Endodermal cell (in vitro differentiated cells): ENCODE measurements around the gene RASD1. TPM values are rescaled to one million over a fixed set of nuclear protein-coding genes. Genes with fewer than 3 reads are reported as not detected.
"Not testable (repeated sequence)": the region's sequence is repeated elsewhere in the genome, so short reads cannot be mapped to it uniquely, and the experiment has no call there.

ENCODE experiments used
- DNase-seq: peaks from one replicate; pipeline ENCODE4 v3.0.0-alpha.2; 2017
- H3K27ac ChIP-seq: 2 replicates; pipeline ENCODE4 v1.5.1; 2013; ENCODE audit warnings: mild to moderate bottlenecking, low read depth, low read length, moderate library complexity
- H3K27me3 ChIP-seq: 2 replicates; pipeline ENCODE4 v1.6.1; 2013; ENCODE audit warnings: mild to moderate bottlenecking, low read length, moderate library complexity; ENCODE audit not compliant: insufficient read depth, control insufficient read depth, poor library complexity, severe bottlenecking
- H3K36me3 ChIP-seq: 2 replicates; pipeline ENCODE4 v1.7.0; 2013; ENCODE audit warnings: mild to moderate bottlenecking, low read length, moderate library complexity; ENCODE audit not compliant: control insufficient read depth, insufficient read depth
- H3K4me1 ChIP-seq: one replicate; pipeline ENCODE4 v1.7.0; 2013; ENCODE audit warnings: low read length; ENCODE audit not compliant: control insufficient read depth, insufficient read depth
- H3K4me3 ChIP-seq: 2 replicates; pipeline ENCODE4 v1.5.1; 2013; ENCODE audit warnings: mild to moderate bottlenecking, low read length, moderate library complexity
- H3K9ac ChIP-seq: 2 replicates; pipeline ENCODE4 v1.6.1; 2013; ENCODE audit warnings: mild to moderate bottlenecking, low read length, moderate library complexity; ENCODE audit not compliant: poor library complexity, severe bottlenecking; ENCODE audit errors: extremely low read depth
- H3K9me3 ChIP-seq: 2 replicates; pipeline ENCODE4 v1.6.1; 2013; ENCODE audit warnings: mild to moderate bottlenecking, low read length, moderate library complexity; ENCODE audit not compliant: control insufficient read depth
- H3K27ac Mint-ChIP-seq: 2 replicates; pipeline ENCODE4 v1.8.0; 2020; ENCODE audit warnings: mixed read lengths
- H3K27me3 Mint-ChIP-seq: 2 replicates; pipeline ENCODE4 v1.8.0; 2021; ENCODE audit warnings: mild to moderate bottlenecking, mixed read lengths; ENCODE audit not compliant: insufficient read depth
- H3K36me3 Mint-ChIP-seq: 2 replicates; pipeline ENCODE4 v1.8.0; 2020; ENCODE audit warnings: low read depth, mixed read lengths
- H3K4me1 Mint-ChIP-seq: 2 replicates; pipeline ENCODE4 v1.8.0; 2020; ENCODE audit warnings: mixed read lengths
- H3K4me3 Mint-ChIP-seq: 2 replicates; pipeline ENCODE4 v1.8.0; 2020; ENCODE audit warnings: mild to moderate bottlenecking, moderate library complexity, mixed read lengths
- H3K9me3 Mint-ChIP-seq: 2 replicates; pipeline ENCODE4 v1.8.0; 2020; ENCODE audit warnings: mild to moderate bottlenecking, mixed read lengths
- WGBS, 2 experiments: methylation state at CpG; one replicate each; pipeline versions ENCODE4 v1.1.5 to v1.1.7; 2013; ENCODE audit warnings: missing lambda C conversion rate in 2 of 2, mixed read lengths in 1 of 2; ENCODE audit not compliant: insufficient coverage in 1 of 2, insufficient read length in 1 of 2; 5-methylcytosine and 5-hydroxymethylcytosine counted together
- total RNA-seq, 2 donors: library from RNA; stranded (reverse); fragmentation: NEBNext Ultra II Directional in 1 of 2; extraction: Animal tissue kit (Norgen Biotek cat#: 25700) in 1 of 2; gene quantifications; 2 replicates in 1 of 2; 3 replicates in 1 of 2; pipeline ENCODE4 v1.2.1, GENCODE V29; 2021
- TF ChIP-seq, protein P1 (sequence below): fragments of 200-600 bp; sonication (generic); conservative IDR thresholded peaks from 2 replicates; pipeline ENCODE4 v1.5.0; 2021; ENCODE audit warnings: antibody characterized with exemption, mild to moderate bottlenecking

The RASD1 gene
- total RNA-seq, 2 donors from 2014 or later = 1.9 to 2.5 TPM

DNA sequence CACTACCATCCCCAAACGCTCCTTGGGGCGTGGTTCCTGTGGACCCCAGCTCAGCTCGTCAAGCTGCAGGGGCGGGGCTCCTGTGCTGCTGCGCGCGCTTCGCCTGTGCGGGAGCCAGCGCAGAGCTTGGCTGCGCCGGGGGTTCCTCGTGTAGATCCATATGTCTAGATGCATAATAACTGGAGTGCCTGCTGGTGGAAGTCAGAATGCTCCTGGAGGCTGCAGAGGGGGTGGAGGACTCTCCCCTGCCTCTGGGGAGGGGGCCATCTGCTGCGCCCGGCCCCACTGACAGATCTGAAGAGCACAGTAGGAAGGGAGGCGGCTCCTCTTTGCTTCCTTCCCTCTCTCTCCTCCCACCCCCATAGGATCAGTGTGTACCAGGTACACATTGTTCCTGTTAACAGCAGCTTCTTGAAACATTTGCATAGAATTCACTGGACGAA, 4.6 kb downstream of the RASD1 start:
- no peak overlapping the region for H3K4me3 ChIP-seq
- H3K9ac ChIP-seq = no peak overlapping the region
- 94 to 100% methylated on average over 5 to 17 of the region's 17 CpGs for WGBS, 2 experiments
- Mint-ChIP-seq H3K4me3 (no peak overlapping the region), H3K4me1 (peaks cover 32% of the 10 kb centered on the region), H3K27me3 (peaks cover 20% of the 10 kb centered on the region), H3K27ac (no peak overlapping the region), H3K36me3 (peaks cover 56% of the 10 kb centered on the region), H3K9me3 (no peaks in the 10 kb centered on the region)
- DNase-seq = no peak
- H3K4me1 ChIP-seq = no peaks in the 10 kb centered on the region
- peaks cover 19% of the 10 kb centered on the region for H3K27me3 ChIP-seq
- H3K36me3 ChIP-seq = peaks cover 29% of the 10 kb centered on the region
- TF ChIP-seq, protein P1, sequence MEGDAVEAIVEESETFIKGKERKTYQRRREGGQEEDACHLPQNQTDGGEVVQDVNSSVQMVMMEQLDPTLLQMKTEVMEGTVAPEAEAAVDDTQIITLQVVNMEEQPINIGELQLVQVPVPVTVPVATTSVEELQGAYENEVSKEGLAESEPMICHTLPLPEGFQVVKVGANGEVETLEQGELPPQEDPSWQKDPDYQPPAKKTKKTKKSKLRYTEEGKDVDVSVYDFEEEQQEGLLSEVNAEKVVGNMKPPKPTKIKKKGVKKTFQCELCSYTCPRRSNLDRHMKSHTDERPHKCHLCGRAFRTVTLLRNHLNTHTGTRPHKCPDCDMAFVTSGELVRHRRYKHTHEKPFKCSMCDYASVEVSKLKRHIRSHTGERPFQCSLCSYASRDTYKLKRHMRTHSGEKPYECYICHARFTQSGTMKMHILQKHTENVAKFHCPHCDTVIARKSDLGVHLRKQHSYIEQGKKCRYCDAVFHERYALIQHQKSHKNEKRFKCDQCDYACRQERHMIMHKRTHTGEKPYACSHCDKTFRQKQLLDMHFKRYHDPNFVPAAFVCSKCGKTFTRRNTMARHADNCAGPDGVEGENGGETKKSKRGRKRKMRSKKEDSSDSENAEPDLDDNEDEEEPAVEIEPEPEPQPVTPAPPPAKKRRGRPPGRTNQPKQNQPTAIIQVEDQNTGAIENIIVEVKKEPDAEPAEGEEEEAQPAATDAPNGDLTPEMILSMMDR = no peak
- no peak overlapping the region for H3K27ac ChIP-seq
- H3K9me3 ChIP-seq = no peaks in the 10 kb centered on the region

DNA sequence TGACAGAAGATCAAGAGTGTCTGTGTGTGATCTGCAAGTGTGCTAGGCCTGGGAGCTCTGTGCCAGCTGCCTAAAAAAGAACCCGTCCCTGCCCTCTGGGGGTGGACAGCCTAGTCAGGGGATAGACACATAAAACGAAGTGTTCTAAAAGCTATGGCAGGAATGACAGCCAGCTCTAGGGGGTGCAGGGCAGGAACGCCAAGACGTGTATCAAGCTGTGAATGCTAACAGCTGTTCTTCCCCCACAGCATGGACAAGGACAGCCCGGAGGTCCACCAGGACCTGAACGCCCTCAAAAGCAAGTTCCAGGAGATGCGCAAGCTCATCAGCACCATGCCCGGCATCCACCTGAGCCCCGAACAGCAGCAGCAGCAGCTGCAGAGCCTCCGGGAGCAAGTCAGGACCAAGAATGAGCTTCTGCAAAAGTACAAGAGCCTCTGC, 5.1 kb downstream of the RASD1 start:
- TF ChIP-seq, protein P1 = no peak
- H3K4me1 Mint-ChIP-seq = peaks cover 32% of the 10 kb centered on the region
- no peak overlapping the region for H3K9ac ChIP-seq
- H3K27ac Mint-ChIP-seq = no peak overlapping the region
- H3K9me3 Mint-ChIP-seq = no peaks in the 10 kb centered on the region
- H3K4me3 Mint-ChIP-seq = no peak overlapping the region
- peaks cover 57% of the 10 kb centered on the region for H3K36me3 Mint-ChIP-seq
- H3K9me3 ChIP-seq = no peaks in the 10 kb centered on the region
- WGBS, 2 experiments = 89% methylated on average over 10 of the region's 10 CpGs
- H3K27me3 Mint-ChIP-seq = peaks cover 20% of the 10 kb centered on the region
- H3K4me1 ChIP-seq = no peaks in the 10 kb centered on the region
- no peak for DNase-seq
- H3K27me3 ChIP-seq = peaks cover 18% of the 10 kb centered on the region
- H3K27ac ChIP-seq = no peak overlapping the region
- H3K36me3 ChIP-seq = peaks cover 29% of the 10 kb centered on the region
- H3K4me3 ChIP-seq = no peak overlapping the region

DNA sequence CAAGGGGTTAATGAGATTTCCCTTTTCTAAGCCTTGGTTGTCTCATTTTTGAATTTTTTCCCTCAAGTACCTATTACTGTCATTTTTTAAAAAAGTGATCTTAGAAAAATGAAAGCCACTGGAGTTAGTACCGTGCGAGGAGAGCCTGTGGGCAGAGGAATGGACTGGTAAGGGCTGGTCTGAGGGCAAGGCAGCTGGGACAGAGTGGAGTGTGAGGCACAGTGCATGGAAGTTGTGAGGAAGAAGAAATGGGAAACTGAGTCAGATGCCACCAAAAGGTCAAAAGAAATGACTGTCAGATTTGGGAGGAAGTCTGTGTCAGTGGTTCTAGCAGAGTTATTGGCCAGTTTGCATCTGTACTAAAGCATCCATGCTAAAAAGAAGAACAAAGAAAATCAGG, 8.2 kb downstream of the RASD1 start:
- Mint-ChIP-seq H3K9me3 (peaks cover 7% of the 10 kb centered on the region), H3K27ac (no peak overlapping the region), H3K36me3 (peaks cover 68% of the 10 kb centered on the region), H3K4me3 (no peak overlapping the region), H3K27me3 (no peaks in the 10 kb centered on the region), H3K4me1 (peaks cover 14% of the 10 kb centered on the region)
- DNase-seq = no peak
- WGBS, 2 experiments = 100% methylated on average over 1 of the region's 2 CpGs
- H3K27ac ChIP-seq = no peak overlapping the region
- no peak overlapping the region for H3K9ac ChIP-seq
- no peak overlapping the region for H3K4me3 ChIP-seq
- no peaks in the 10 kb centered on the region for H3K27me3 ChIP-seq
- peaks cover 48% of the 10 kb centered on the region for H3K36me3 ChIP-seq
- TF ChIP-seq, protein P1 = no peak
- no peaks in the 10 kb centered on the region for H3K4me1 ChIP-seq
- peaks cover 6% of the 10 kb centered on the region for H3K9me3 ChIP-seq

DNA sequence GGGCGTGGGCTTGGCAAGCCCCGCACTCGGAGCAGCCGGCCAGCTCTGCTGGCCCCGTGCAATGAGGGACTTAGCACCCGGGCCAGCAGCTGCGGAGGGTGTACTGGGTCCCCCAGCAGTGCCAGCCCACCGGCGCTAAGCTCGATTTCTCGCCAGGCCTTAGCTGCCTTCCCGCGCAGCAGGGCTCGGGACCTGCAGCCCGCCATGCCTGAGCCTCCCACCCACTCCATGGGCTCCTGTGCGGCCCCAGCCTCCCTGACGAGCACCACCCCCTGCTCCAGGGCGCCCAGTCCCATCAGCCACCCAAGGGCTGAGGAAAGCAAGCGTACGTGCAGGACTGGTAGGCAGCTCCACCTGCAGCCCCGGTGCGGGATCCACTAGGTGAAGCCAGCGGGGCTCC, 9.8 kb downstream of the RASD1 start:
- H3K36me3 Mint-ChIP-seq = peaks cover 64% of the 10 kb centered on the region
- not testable (repeated sequence) for H3K4me3 Mint-ChIP-seq, H3K9me3 Mint-ChIP-seq, H3K9ac ChIP-seq, H3K27ac Mint-ChIP-seq, H3K27me3 ChIP-seq, H3K4me3 ChIP-seq, H3K27ac ChIP-seq, H3K4me1 Mint-ChIP-seq, DNase-seq, H3K4me1 ChIP-seq, H3K27me3 Mint-ChIP-seq, H3K9me3 ChIP-seq
- peaks cover 39% of the 10 kb centered on the region for H3K36me3 ChIP-seq
- WGBS, 2 experiments = 95 to 97% methylated on average over 11 to 22 of the region's 23 CpGs
